GM19099 (cell line): ENCODE results near the gene DENND2C.

Experiments
- POLR2A ChIP-seq: IDR thresholded peaks from 3 replicates; pipeline ENCODE4 v1.6.1; 2011; ENCODE audit warnings: low read depth; ENCODE audit not compliant: insufficient read length; ENCODE audit errors: extremely low read depth

DENND2C gene

DNA sequence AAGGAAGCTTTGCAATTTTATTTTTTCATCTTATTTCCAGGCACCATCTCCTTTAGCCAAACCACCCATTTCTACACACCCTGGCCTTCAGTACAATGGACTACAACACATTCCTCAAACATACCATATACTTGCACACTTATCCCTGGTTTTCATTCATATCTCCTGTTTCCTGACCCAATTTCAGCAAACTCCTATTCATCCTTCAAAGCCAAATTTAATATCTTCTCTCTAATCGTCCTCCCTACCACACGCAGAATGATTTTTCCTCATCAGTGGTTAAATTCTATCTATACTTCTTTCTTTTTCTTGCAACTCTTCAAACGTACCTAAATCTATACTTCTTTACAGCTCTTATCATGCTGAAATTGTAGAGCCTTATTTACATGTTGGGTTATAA is 2.9 kb downstream of the DENND2C start:
- no peak for TF ChIP-seq POLR2A

DNA sequence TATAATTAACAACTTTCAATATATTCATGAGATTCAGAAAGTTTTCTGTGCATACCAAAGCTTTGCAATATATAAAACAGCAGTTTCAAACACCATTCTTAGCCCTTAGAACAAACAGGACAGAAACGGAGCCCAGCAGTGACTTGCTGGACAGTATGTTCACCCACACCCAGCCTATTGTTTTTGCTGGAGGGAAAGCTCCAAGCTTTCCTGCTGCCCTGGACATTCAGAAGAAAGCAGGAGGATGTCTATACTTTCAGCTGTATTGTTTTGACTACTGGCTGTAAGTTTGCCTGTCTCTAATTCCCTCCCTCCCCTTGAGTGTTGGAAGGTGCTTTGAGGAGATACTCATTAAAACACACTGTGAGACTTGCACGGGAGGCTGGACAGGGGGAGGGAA is 9.6 kb downstream of the DENND2C start:
- TF ChIP-seq POLR2A: no peak

DNA sequence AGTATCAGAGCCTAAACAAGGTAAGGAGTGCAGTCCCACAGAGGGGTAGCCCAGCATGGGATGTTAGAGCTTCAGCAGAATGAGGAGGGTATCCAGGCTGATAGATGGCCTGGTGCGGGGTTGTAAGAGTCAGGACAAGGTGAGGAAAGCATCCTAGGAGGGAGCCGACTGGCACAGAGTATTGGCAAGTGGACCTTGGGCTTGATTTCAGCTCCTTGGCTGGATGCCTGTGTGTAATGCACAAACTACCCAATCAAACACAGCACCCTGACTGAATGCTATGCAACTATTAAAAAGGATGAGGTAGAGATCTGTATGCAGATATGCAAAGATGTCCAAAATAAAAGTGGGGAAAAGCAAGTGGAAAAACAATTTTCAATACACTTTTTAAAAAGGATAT is 18.0 kb downstream of the DENND2C start:
- TF ChIP-seq POLR2A: no peak

DNA sequence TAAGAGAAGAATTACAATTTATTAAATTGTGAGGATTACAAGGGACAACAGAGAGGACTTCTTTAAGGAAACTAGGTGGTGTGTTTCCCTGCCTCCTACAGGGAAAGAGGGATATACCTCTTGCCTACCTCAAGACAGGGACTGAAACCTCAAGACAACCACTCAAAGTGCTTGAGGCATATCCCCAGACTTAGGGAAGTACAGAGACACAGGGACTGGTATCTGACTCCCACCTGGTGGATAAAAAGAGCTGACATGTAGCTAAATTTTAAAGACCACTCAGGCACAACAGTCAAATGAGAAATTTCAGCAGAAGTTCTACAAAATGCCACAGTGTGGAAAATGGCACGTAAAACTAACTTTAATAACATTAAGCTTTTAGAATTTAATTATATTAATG is 21.3 kb downstream of the DENND2C start:
- no peak for TF ChIP-seq POLR2A

DNA sequence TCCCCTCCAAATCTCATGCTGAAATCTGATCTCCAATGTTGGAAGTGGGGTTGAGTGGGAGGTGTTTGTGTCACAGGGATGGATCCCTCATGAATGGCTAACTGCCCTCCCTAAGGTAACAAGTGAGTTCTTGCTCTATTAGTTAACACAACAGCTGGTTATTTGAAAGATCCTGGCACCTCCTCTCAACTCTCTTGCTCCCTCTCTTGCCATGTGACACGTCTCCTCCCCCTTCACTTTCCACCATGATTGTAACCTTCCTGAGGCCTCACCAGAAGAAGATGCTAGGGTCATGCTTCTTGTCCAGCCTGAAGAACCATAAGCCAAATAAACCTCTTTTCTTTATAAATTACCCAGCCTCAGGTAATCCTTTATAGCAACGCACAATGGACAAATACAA is 28.5 kb downstream of the DENND2C start:
- TF ChIP-seq POLR2A: no peak

DNA sequence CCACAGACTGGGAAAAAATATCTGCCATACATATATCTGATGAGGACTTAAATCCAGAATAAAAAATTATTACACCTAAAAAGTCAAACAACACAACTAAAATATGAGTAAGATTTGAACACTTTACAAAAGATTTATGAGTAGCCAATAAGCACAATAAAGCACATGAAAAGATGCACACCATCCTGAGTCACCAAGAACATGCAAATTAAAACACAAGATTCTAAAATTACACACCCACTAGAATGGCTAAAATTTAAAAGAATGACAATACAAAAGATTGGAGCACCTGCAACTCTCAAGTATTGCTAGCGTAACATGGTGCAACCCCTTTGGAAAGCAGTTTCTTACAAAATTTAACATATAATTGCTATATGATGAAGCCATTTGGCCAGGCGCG is 30.9 kb downstream of the DENND2C start:
- TF ChIP-seq POLR2A: no peak

DNA sequence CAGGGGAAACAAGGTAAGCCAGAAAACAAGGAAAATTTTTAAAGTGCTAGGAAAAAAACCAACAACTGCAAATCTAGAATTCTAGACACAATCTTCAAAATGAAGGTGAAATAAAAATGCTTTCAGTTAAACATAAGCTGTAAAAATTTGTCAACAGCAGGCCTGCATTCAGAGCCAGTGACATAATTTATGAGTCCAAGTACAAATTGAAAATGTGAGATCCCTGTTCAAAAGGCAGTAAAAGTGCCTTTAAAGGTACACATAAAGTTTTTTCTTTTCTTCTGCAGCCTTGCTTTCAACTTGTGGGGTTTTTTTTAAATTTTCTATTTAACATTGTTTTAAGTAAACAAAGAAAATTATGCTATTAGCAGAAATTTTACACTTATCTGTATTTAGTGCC is 37.4 kb downstream of the DENND2C start:
- no peak for TF ChIP-seq POLR2A

DNA sequence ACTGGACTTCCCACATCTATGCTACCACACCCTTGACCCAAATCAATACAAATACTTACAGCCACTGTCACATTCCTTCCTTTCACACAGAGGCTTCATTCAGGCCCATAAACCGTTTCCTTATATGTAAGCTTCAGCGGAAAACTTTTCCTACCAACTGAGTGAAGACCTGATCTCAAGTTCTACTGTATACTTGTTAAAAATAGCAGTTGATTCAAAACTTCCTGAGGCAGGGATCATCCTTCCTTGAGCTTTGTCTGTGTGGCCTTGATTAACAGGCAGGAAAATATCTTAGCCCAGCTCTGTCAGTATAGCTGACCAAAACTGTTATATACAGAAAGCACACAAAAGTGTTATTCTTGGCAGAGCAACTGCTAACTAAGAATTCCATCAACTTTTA is 42.7 kb downstream of the DENND2C start:
- no peak for TF ChIP-seq POLR2A

DNA sequence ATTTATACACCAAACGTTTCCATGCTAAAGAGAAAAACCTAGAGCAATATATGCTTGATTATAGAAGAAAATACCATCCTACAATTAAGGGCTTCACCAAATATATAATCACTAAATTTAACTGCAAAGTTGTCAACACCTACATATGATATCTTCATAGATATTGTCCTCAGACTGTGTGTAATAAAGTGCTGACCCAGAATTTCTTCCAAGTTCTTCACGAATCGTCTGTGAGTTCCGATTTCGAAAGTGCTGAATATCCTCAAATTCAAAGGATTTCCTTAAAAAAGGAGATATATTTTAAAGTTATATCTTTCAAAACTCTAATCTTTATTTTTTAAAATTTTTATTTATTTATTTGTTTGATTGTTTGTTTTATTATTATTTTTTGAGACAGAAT is 46.5 kb downstream of the DENND2C start:
- no peak for TF ChIP-seq POLR2A

DNA sequence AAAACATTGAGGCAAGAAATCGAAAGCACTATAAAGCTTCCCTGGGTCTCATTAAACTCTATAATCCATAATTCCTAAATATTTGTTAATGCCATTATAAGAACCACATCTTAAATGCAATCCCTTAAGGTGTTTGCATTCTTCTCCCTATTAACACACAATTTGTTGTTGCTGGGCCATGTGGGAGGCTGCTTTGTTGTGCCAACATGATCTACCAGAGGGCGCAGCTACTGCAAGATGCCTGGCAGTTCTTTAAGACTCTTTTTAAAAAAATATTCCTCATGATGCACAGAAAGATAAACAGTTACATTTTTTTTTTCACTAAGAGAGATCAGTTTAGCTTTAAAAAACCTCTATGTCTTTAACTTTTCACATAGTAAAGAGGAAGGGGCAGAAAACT is 49.4 kb downstream of the DENND2C start:
- TF ChIP-seq POLR2A: no peak

DNA sequence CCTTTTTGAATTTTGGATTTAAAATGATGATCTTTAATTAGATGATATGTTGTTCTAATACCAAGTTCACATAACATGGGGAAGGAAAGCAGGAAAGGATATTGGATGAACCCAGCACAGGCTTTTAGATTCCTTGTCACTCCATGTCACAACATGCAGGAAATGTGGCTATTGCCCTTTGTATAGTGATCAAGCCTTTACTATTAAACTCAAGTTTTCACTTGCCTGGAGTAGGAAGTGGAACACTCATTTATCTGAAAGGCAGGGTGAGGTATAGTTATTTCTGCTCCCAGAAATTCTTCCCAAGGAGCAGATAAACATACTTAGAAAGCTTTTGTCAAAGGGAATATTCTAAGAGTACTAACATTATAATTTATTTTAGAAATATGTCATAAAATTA is 51.2 kb downstream of the DENND2C start:
- TF ChIP-seq POLR2A: no peak

DNA sequence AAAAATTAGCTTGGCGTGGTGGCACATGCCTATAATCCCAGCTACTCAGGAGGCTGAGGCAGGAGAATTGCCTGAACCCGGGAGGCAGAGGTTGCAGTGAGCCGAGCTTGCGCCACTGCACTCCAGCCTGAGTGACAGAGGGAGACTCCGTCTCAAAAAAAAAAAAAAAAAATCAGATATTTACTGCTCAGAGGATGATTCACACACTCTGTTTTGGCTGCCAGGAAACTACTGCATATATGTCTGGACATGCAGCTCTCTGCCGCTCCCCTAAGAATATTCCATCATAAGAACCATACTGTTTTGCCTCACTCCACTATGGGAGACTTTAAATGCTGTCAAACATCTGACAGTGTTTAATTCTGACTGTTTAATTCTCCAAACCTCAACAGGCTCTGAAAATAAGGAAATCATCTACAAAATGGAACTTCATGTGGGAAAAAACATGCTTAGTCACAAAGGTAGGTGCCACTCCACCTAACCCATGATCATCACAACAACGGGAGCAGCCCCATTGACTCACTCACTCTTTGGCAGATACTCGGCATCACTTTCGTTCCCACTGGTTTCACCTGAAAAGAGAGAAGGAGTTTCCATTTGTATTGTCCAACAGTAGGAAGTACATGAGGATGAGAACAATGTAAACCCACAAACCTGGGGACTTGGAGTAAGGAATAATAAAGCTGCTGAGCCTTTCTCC is 59.2 kb downstream of the DENND2C start:
- TF ChIP-seq POLR2A: no peak

DNA sequence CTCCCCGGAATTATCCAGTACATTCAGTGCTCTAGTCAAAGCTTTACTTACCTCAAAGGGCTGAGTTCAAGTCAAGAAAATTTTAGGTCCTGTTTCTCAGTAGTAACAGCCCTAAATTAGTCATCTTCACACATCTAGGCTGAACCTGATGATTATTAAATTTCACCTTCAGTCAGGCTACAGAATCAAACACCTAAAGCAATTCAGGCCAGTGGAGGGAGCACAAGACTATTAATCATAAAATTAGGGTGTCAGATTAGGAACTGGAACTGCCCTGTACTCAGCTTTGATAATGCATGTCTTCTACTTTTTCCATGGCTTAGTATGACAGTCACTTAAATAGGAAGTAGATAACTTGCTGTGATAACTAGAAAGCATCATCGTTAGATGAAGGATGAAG is 60.0 kb downstream of the DENND2C start:
- no peak for TF ChIP-seq POLR2A

DNA sequence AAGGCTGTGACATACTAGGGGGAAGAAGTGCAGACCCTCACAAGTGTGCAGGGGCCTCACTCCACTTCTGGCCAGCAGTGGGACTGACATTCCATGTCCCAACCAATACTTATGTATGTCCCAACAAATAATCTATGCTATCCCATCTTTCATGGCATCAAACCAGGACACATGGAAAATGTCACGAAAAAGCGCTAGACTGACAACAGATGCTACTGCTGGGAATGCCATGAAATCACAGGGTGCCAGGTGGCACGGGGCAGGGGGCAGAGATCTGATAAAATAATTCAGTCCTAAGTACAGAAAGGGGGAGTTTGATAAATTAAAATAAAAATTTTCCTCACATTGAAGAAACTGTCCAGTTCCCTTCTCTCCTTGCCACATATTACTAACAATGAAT is 60.8 kb downstream of the DENND2C start:
- TF ChIP-seq POLR2A: no peak

DNA sequence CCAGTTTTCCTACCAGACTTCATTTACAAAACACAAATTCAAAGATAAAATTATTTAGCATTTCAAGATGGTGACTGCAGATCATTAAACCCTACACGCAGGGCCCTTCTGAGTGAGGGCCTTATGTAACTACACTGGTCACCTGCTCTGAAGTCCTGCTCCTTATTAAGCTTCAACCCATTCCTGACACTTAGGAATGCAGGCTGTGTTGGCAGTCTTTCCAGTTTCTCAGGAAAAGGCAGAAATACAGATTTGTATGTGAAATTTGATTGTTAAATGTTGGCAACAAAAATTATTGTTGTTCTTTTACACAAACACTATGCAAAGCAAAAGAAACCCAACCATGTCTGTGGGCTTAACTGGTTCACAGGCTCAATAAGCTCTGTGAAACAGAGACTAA is 62.6 kb downstream of the DENND2C start:
- no peak for TF ChIP-seq POLR2A

DNA sequence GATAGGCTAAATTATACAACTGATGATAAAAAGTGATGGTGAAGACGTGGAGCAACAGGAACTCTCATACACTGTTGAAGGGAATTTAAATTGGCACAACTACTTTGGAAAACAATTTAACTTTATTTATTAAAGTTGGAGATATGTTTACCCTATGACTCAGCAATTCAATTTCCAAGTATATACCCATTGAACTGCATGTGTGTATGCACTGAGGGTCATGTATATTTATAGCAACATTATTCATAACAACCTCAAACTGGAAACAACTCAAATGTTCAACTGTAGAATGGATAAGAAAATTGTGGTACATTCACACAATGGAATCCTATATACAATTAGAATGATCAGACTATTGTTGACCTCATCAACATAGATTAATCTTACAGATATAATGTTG is 71.9 kb downstream of the DENND2C start:
- no peak for TF ChIP-seq POLR2A

DNA sequence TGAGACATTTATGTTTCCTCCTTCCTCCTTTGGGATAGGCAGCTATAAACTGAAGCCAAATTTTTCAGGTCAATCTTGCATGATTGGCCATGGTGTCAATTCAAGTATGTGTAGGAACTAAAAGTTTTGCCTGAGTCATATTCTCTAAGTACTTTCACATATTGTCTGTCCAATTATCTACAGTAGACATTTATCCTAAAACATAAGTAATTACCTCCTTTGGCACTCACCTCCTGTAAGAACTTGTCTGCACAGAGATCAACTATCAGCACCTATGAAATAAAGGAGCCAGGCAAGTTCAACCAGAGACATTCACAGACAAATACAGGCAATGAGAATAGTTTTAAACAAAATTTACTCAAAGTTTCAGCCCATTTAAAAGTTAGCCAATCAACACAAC is 74.2 kb downstream of the DENND2C start:
- no peak for TF ChIP-seq POLR2A
